H1 (cell line): ENCODE measurements around the gene CCDC178. TPM values are rescaled to one million over a fixed set of nuclear protein-coding genes. Genes with fewer than 3 reads are reported as not detected.

Experiments
- CTCF ChIA-PET: fragments of 300-600 bp; sonication (Branson Sonifier 250); formaldehyde crosslinking; loops from one replicate; lab custom pipeline; 2021; ENCODE audit not compliant: partially characterized antibody; lab: Charles Lee
- POLR2A ChIA-PET: fragments of 300-600 bp; sonication (Branson Sonifier 250); formaldehyde crosslinking; loops from one replicate; lab custom pipeline; 2021; ENCODE audit warnings: inconsistent platforms; ENCODE audit not compliant: partially characterized antibody; lab: Charles Lee
- DNase-seq, 2 experiments: peaks; one replicate each; pipeline versions ENCODE4 v3.0.0 to v3.0.0-alpha.2; 2010 to 2022; ENCODE audit warnings: low spot score in 2 of 2, low read depth in 1 of 2, mixed read lengths in 1 of 2
- FAIRE-seq: peaks from 2 replicates; lab custom pipeline; 2011; peaks lifted over from hg19 to GRCh38; lab: Jason Lieb, UNC
- H2AFZ ChIP-seq: 2 replicates; pipeline ENCODE4 v1.8.1; 2012; ENCODE audit warnings: low read length, inconsistent platforms
- H2AK5ac ChIP-seq: 2 replicates; pipeline ENCODE4 v1.6.1; 2013; ENCODE audit warnings: low read depth, low read length
- H2BK120ac ChIP-seq: replicated peaks from 2 replicates; pipeline ENCODE3; 2013; ENCODE audit warnings: low read depth, low read length, inconsistent platforms
- H2BK12ac ChIP-seq: 2 replicates; pipeline ENCODE4 v1.6.1; 2013; ENCODE audit warnings: low read depth, low read length
- H2BK15ac ChIP-seq: 2 replicates; pipeline ENCODE4 v1.6.1; 2013; ENCODE audit warnings: low read length
- H2BK20ac ChIP-seq: 2 replicates; pipeline ENCODE4 v1.6.1; 2013; ENCODE audit warnings: low read length
- H2BK5ac ChIP-seq: 2 replicates; pipeline ENCODE4 v1.6.1; 2013; ENCODE audit warnings: low read depth, low read length
- H3K14ac ChIP-seq: 2 replicates; pipeline ENCODE4 v1.6.1; 2013; ENCODE audit warnings: inconsistent platforms; ENCODE audit not compliant: insufficient read length
- H3K18ac ChIP-seq: 2 replicates; pipeline ENCODE4 v1.6.1; 2013; ENCODE audit warnings: low read length; ENCODE audit errors: extremely low read depth
- H3K23ac ChIP-seq: 2 replicates; pipeline ENCODE4 v1.6.1; 2013; ENCODE audit warnings: inconsistent platforms; ENCODE audit not compliant: insufficient read length
- H3K23me2 ChIP-seq: 2 replicates; pipeline ENCODE4 v1.6.1; 2013; ENCODE audit warnings: low read depth, low read length
- H3K27ac ChIP-seq: 2 replicates; pipeline ENCODE4 v1.6.1; 2011; ENCODE audit warnings: low read depth, low read length, inconsistent platforms
- H3K27me3 ChIP-seq, 4 experiments: replicated peaks in 1 of 4; 1 replicate in 1 of 4; 2 replicates in 3 of 4; pipeline versions ENCODE4 v1.6.1 to v1.8.1; 2011 to 2013; ENCODE audit warnings: low read length in 3 of 4, mild to moderate bottlenecking in 3 of 4, inconsistent platforms in 2 of 4, mixed read lengths in 2 of 4, moderate library complexity in 1 of 4; ENCODE audit not compliant: control insufficient read depth in 3 of 4, insufficient read depth in 3 of 4; ENCODE audit errors: extremely low read depth in 1 of 4
- H3K36me3 ChIP-seq, 4 experiments: 2 replicates each; pipeline versions ENCODE4 v1.6.1 to v1.8.1; 2011 to 2013; ENCODE audit warnings: mild to moderate bottlenecking in 4 of 4, low read length in 3 of 4, moderate library complexity in 2 of 4, control low read depth in 1 of 4, inconsistent platforms in 1 of 4; ENCODE audit not compliant: insufficient read depth in 4 of 4, control insufficient read depth in 2 of 4
- H3K4ac ChIP-seq: replicated peaks from 2 replicates; pipeline ENCODE3; 2013; ENCODE audit warnings: low read length, low read depth, mixed read lengths, inconsistent platforms; ENCODE audit not compliant: insufficient read length
- H3K4me1 ChIP-seq, 4 experiments: replicated peaks in 1 of 4; 1 replicate in 1 of 4; 2 replicates in 3 of 4; pipeline versions ENCODE4 v1.6.1 to v1.8.1; 2011 to 2013; ENCODE audit warnings: low read length in 3 of 4, inconsistent platforms in 2 of 4, mixed read lengths in 1 of 4; ENCODE audit not compliant: insufficient read depth in 4 of 4, control insufficient read depth in 3 of 4
- H3K4me2 ChIP-seq, 2 experiments: 2 replicates each; pipeline versions ENCODE4 v1.6.1 to v1.8.1; 2011 to 2013; ENCODE audit warnings: low read depth in 2 of 2, low read length in 2 of 2, control low read depth in 1 of 2, inconsistent platforms in 1 of 2, mild to moderate bottlenecking in 1 of 2; ENCODE audit not compliant: insufficient read depth in 1 of 2
- H3K4me3 ChIP-seq, 4 experiments: fragments of 200-600, 300-600 bp in 1 of 4; sonication (generic), shearing (Covaris generic), sonication (Bioruptor Twin) in 1 of 4; 2 replicates each; pipeline versions ENCODE4 v1.5.1 to v1.8.1; 2011 to 2016; ENCODE audit warnings: low read length in 4 of 4, low read depth in 3 of 4, control low read depth in 2 of 4, inconsistent platforms in 2 of 4, mild to moderate bottlenecking in 2 of 4, mixed read lengths in 1 of 4, moderate library complexity in 1 of 4; ENCODE audit not compliant: insufficient read depth in 2 of 4; ENCODE audit errors: extremely low read depth in 1 of 4
- H3K56ac ChIP-seq: replicated peaks from 2 replicates; pipeline ENCODE3; 2013; ENCODE audit warnings: low read depth, mild to moderate bottlenecking, mixed read lengths, low read length, inconsistent platforms; ENCODE audit not compliant: insufficient read length
- H3K79me1 ChIP-seq: 2 replicates; pipeline ENCODE4 v1.6.1; 2013; ENCODE audit warnings: low read depth, low read length, control low read depth
- H3K79me2 ChIP-seq, 2 experiments: 2 replicates each; pipeline versions ENCODE4 v1.6.1 to v1.8.1; 2012 to 2013; ENCODE audit warnings: low read length in 2 of 2, mild to moderate bottlenecking in 2 of 2, inconsistent platforms in 1 of 2; ENCODE audit not compliant: insufficient read depth in 2 of 2, control insufficient read depth in 1 of 2
- H3K9ac ChIP-seq, 4 experiments: replicated peaks in 1 of 4; 1 replicate in 1 of 4; 2 replicates in 3 of 4; pipeline versions ENCODE4 v1.6.1 to v1.8.1; 2011 to 2013; ENCODE audit warnings: low read depth in 3 of 4, low read length in 3 of 4, control low read depth in 2 of 4, mild to moderate bottlenecking in 2 of 4, moderate library complexity in 2 of 4, inconsistent platforms in 1 of 4; ENCODE audit errors: extremely low read depth in 1 of 4
- H3K9me3 ChIP-seq, 2 experiments: 2 replicates each; pipeline versions ENCODE4 v1.6.1 to v1.8.1; 2012 to 2013; ENCODE audit warnings: mild to moderate bottlenecking in 2 of 2, moderate library complexity in 2 of 2, control low read depth in 1 of 2, inconsistent platforms in 1 of 2, low read depth in 1 of 2, low read length in 1 of 2, mixed read lengths in 1 of 2; ENCODE audit not compliant: insufficient read depth in 2 of 2
- H4K20me1 ChIP-seq, 2 experiments: replicated peaks in 1 of 2; 2 replicates each; pipeline versions ENCODE3 to v1.8.1; 2011 to 2013; ENCODE audit warnings: inconsistent platforms in 2 of 2, low read length in 2 of 2, mild to moderate bottlenecking in 1 of 2; ENCODE audit not compliant: insufficient read depth in 2 of 2, control insufficient read depth in 1 of 2
- H4K5ac ChIP-seq: 2 replicates; pipeline ENCODE4 v1.6.1; 2013; ENCODE audit warnings: low read length, low read depth, mixed read lengths, inconsistent platforms; ENCODE audit not compliant: insufficient read length
- H4K8ac ChIP-seq: 2 replicates; pipeline ENCODE4 v1.8.0; 2013; ENCODE audit warnings: mild to moderate bottlenecking, moderate library complexity, low read length, inconsistent platforms; ENCODE audit not compliant: insufficient read depth; ENCODE audit errors: extremely low read depth
- H4K91ac ChIP-seq: replicated peaks from 2 replicates; pipeline ENCODE3; 2013; ENCODE audit warnings: low read length, mixed read lengths, inconsistent platforms; ENCODE audit not compliant: insufficient read length
- FOSL1 ChIP-seq: IDR thresholded peaks from 2 replicates; pipeline ENCODE4 v1.6.1; 2011; ENCODE audit warnings: mild to moderate bottlenecking, low read depth, low read length, moderate library complexity; ENCODE audit not compliant: insufficient read depth
- JUND ChIP-seq: IDR thresholded peaks from 2 replicates; pipeline ENCODE4 v1.6.1; 2011; ENCODE audit warnings: mild to moderate bottlenecking, improper control_type of control experiment, low read length
- TAF7 ChIP-seq: optimal IDR thresholded peaks from 2 replicates; pipeline ENCODE3; 2011; ENCODE audit warnings: low read depth, mild to moderate bottlenecking, inconsistent platforms, low read length, moderate library complexity, borderline replicate concordance
- polyA plus RNA-seq, 7 experiments: library from polyadenylated mRNA; depleted of rRNA in 3 of 7; stranded (reverse) in 5 of 7; unstranded in 2 of 7; fragments of >200 nt in 5 of 7; fragments of 200-250 nt in 2 of 7; gene quantifications; 1 replicate in 5 of 7; 2 replicates in 1 of 7; 4 replicates in 1 of 7; pipeline versions ENCODE4 v1.2.1 to v1.2.3, GENCODE V29; 2011 to 2013; ENCODE audit warnings: missing spikeins in 2 of 7, mixed read lengths in 2 of 7
- total RNA-seq: library from RNA; stranded (reverse); fragmentation: NEBNext Ultra II Directional; extraction: Animal tissue kit (Norgen Biotek cat#: 25700); gene quantifications from 2 replicates; pipeline ENCODE4 v1.2.1, GENCODE V29; 2021

The CCDC178 gene
- total and polyA plus RNA-seq, 2 of the 8 experiments (the other 6 are each of a cell fraction or from before 2014, with no cell fraction given) = not detected

GRCh38 chr18:33275843-33276242 lies 164.7 kb downstream of the CCDC178 start:
- POLR2A ChIA-PET = no interaction called here
- no peaks in the 10 kb centered on the region for H3K27me3 ChIP-seq
- FAIRE-seq = no peak

More at GRCh38 chr18:33275843-33276242, 164.7 kb downstream of the CCDC178 start:
- no peak overlapping the region for H2BK120ac ChIP-seq
- no peak overlapping the region for H3K18ac ChIP-seq
- no peaks in the 10 kb centered on the region for H3K79me1 ChIP-seq
- H3K9ac ChIP-seq = no peak overlapping the region
- CTCF ChIA-PET = no interaction called here
- no peak overlapping the region for H3K23ac ChIP-seq
- H3K4me3 ChIP-seq = no peak overlapping the region
- no peak overlapping the region for H4K5ac ChIP-seq
- H2AK5ac ChIP-seq = no peak overlapping the region
- no peak for TF ChIP-seq TAF7
- no peak for TF ChIP-seq FOSL1
- TF ChIP-seq JUND = no peak
- H3K79me2 ChIP-seq = no peaks in the 10 kb centered on the region
- H4K8ac ChIP-seq = no peak overlapping the region
- no peak overlapping the region for H3K27ac ChIP-seq
- no peaks in the 10 kb centered on the region for H3K23me2 ChIP-seq
- H2BK12ac ChIP-seq = no peak overlapping the region
- H4K91ac ChIP-seq = no peak overlapping the region
- no peak overlapping the region for H2BK5ac ChIP-seq
- H3K4me2 ChIP-seq = no peak overlapping the region
- H3K9me3 ChIP-seq = no peaks in the 10 kb centered on the region
- no peak overlapping the region for H3K4ac ChIP-seq
- H2BK20ac ChIP-seq = no peak overlapping the region
- H3K14ac ChIP-seq = no peak overlapping the region
- no peaks in the 10 kb centered on the region for H3K36me3 ChIP-seq
- no peak for DNase-seq
- no peak overlapping the region for H2BK15ac ChIP-seq
- H3K56ac ChIP-seq = no peak overlapping the region
- H3K4me1 ChIP-seq = no peaks in the 10 kb centered on the region; a peak in 1 of 7 replicates
- H2AFZ ChIP-seq = no peak overlapping the region
- H4K20me1 ChIP-seq = no peaks in the 10 kb centered on the region
